B cell (primary cell): ENCODE results near the gene PRDM11. TPM values are rescaled to one million over a fixed set of nuclear protein-coding genes. Genes with fewer than 3 reads are reported as not detected.

Experiments used
- ATAC-seq: fragments of 200-7000 bp; cut with Tn5 transposase; one replicate; pipeline ENCODE4 v1.10.0; 2021; ENCODE audit warnings: low read depth, mild to moderate bottlenecking, moderate number of reproducible peaks, moderate library complexity
- CTCF ChIA-PET: fragments of 350-600 bp; sonication (Branson Sonifier 250); formaldehyde crosslinking; loops from one replicate; lab custom pipeline; 2021; ENCODE audit warnings: antibody characterized with exemption, inconsistent platforms; lab: Charles Lee
- POLR2A ChIA-PET: fragments of 350-600 bp; sonication (Branson Sonifier 250); formaldehyde crosslinking; loops from one replicate; lab custom pipeline; 2021; ENCODE audit warnings: antibody characterized with exemption; lab: Charles Lee
- DNase-seq: peaks from one replicate; pipeline ENCODE4 v3.0.0; 2013
- H2AFZ ChIP-seq: 2 replicates; pipeline ENCODE4 v1.6.1; 2012; ENCODE audit warnings: mild to moderate bottlenecking, low read depth, low read length; ENCODE audit not compliant: insufficient read depth, poor library complexity, severe bottlenecking
- H3K27ac ChIP-seq, 2 donors: 1 replicate in 1 of 2; 2 replicates in 1 of 2; pipeline ENCODE4 v1.5.1; 2012 to 2013; ENCODE audit warnings: low read length in 2 of 2, mild to moderate bottlenecking in 2 of 2, moderate library complexity in 1 of 2
- H3K27me3 ChIP-seq, 4 experiments: fragments of 200-600 bp in 1 of 4; sonication (generic) in 1 of 4; replicated peaks in 1 of 4; 1 replicate in 2 of 4; 2 replicates in 2 of 4; pipeline versions ENCODE4 v1.6.1 to v1.7.0; 2013 to 2016; ENCODE audit warnings: low read length in 3 of 4, mild to moderate bottlenecking in 2 of 4, mixed read lengths in 1 of 4, moderate library complexity in 1 of 4; ENCODE audit not compliant: insufficient read depth in 4 of 4, control insufficient read depth in 3 of 4; ENCODE audit errors: control extremely low read depth in 1 of 4
- H3K36me3 ChIP-seq, 2 experiments: replicated peaks in 1 of 2; 1 replicate in 1 of 2; 2 replicates in 1 of 2; pipeline versions ENCODE4 v1.6.1 to v1.7.1; 2013; ENCODE audit warnings: low read length in 1 of 2; ENCODE audit not compliant: insufficient read depth in 2 of 2, control insufficient read depth in 1 of 2; ENCODE audit errors: control extremely low read depth in 1 of 2, extremely low read depth in 1 of 2
- H3K4me1 ChIP-seq, 2 donors: fragments of 200-600 bp in 1 of 2; sonication (generic) in 1 of 2; 1 replicate in 1 of 2; 2 replicates in 1 of 2; pipeline versions ENCODE4 v1.5.1 to v1.6.1; 2013 to 2017; ENCODE audit warnings: low read length in 2 of 2; ENCODE audit not compliant: control insufficient read depth in 2 of 2, insufficient read depth in 2 of 2
- H3K4me2 ChIP-seq: replicated peaks from 2 replicates; pipeline ENCODE3; 2012; ENCODE audit warnings: mild to moderate bottlenecking, low read depth, low read length; ENCODE audit not compliant: poor library complexity, severe bottlenecking
- H3K4me3 ChIP-seq, 5 experiments: fragments of 200-600 bp in 1 of 5; sonication (generic) in 1 of 5; 1 replicate in 3 of 5; 2 replicates in 2 of 5; pipeline versions ENCODE4 v1.5.1 to v1.7.0; 2011 to 2016; ENCODE audit warnings: low read length in 4 of 5, mild to moderate bottlenecking in 4 of 5, low read depth in 2 of 5, control low read depth in 1 of 5, moderate library complexity in 1 of 5; ENCODE audit not compliant: insufficient read depth in 1 of 5; ENCODE audit errors: control extremely low read depth in 1 of 5, extremely low read depth in 1 of 5
- H3K79me2 ChIP-seq: fragments of 200-600 bp; sonication (generic); one replicate; pipeline ENCODE4 v1.6.0; 2016; ENCODE audit warnings: low read length; ENCODE audit not compliant: control insufficient read depth, insufficient read depth
- H3K9ac ChIP-seq: fragments of 200-600 bp; sonication (generic); 2 replicates; pipeline ENCODE4 v1.6.1; 2017; ENCODE audit warnings: mild to moderate bottlenecking, low read length, moderate library complexity
- H3K9me3 ChIP-seq, 3 donors: one replicate each; pipeline versions ENCODE4 v1.6.1 to v1.7.1; 2013; ENCODE audit warnings: low read length in 2 of 3; ENCODE audit not compliant: control insufficient read depth in 2 of 3, insufficient read depth in 1 of 3; ENCODE audit errors: control extremely low read depth in 1 of 3
- H4K20me1 ChIP-seq: 2 replicates; pipeline ENCODE4 v1.6.0; 2012; ENCODE audit warnings: mild to moderate bottlenecking, low read length; ENCODE audit not compliant: insufficient read depth, control insufficient read depth, poor library complexity, severe bottlenecking
- H3K27ac Mint-ChIP-seq: one replicate; pipeline ENCODE4 v1.8.0; 2021; ENCODE audit warnings: mixed read lengths
- H3K27me3 Mint-ChIP-seq: one replicate; pipeline ENCODE4 v1.8.0; 2021; ENCODE audit warnings: mixed read lengths
- H3K4me1 Mint-ChIP-seq: one replicate; pipeline ENCODE4 v1.8.0; 2021; ENCODE audit warnings: mixed read lengths
- H3K4me3 Mint-ChIP-seq: one replicate; pipeline ENCODE4 v1.8.0; 2021; ENCODE audit warnings: mixed read lengths
- H3K9me3 Mint-ChIP-seq: one replicate; pipeline ENCODE4 v1.8.0; 2022; ENCODE audit warnings: mixed read lengths; ENCODE audit not compliant: insufficient read depth
- CTCF ChIP-seq: fragments of 200-600 bp; IDR thresholded peaks from one replicate; pipeline ENCODE4 v1.8.0; 2022; ENCODE audit warnings: antibody characterized with exemption, mild to moderate bottlenecking
- EZH2 ChIP-seq: IDR thresholded peaks from 2 replicates; pipeline ENCODE4 v1.6.1; 2012; ENCODE audit warnings: borderline replicate concordance, low read depth, mild to moderate bottlenecking, moderate library complexity, low read length; ENCODE audit not compliant: insufficient read depth, poor library complexity, severe bottlenecking
- WGBS: methylation state at CpG from one replicate; pipeline ENCODE4 v1.1.5; 2013; ENCODE audit warnings: missing lambda C conversion rate; ENCODE audit not compliant: insufficient coverage; 5-methylcytosine and 5-hydroxymethylcytosine counted together
- intact Hi-C: fragments of 100-400 bp; cut with micrococcal nuclease; formaldehyde crosslinking; loops from one replicate; pipeline ENCODE4 v1.10.0; 2022
- polyA plus RNA-seq: library from polyadenylated mRNA; depleted of rRNA; stranded (reverse); fragments of >200 nt; gene quantifications from 2 replicates; pipeline ENCODE4 v1.2.3, GENCODE V29; 2012
- total RNA-seq, 2 donors: library from RNA; stranded (reverse); fragments of 120-200 nt in 1 of 2; gene quantifications; 1 replicate in 1 of 2; 2 replicates in 1 of 2; pipeline versions ENCODE4 v1.2.3 to v1.2.4, GENCODE V29; 2013 to 2022

PRDM11 gene
- total and polyA plus RNA-seq, 2 donors (not counting 1 experiment from before 2014, with no cell fraction given) = 9.5 to 26.2 TPM

- Mint-ChIP-seq H3K27ac (no peak overlapping the region), H3K4me1 (no peaks in the 10 kb centered on the region), H3K27me3 (peaks cover 49% of the 10 kb centered on the region), H3K4me3 (no peak overlapping the region), H3K9me3 (no peaks in the 10 kb centered on the region)
- intact Hi-C loops = no loop called here
- Histone ChIP-seq H3K9me3 (no peaks in the 10 kb centered on the region), H3K27me3 (peaks cover 0 to 3% (median 0%) of the 10 kb centered on the region in 4 experiments), H3K79me2 (no peaks in the 10 kb centered on the region), H3K9ac (no peak overlapping the region), H4K20me1 (no peaks in the 10 kb centered on the region), H3K4me2 (no peak overlapping the region), H3K4me1 (no peaks in the 10 kb centered on the region), H2AFZ (no peak overlapping the region), H3K36me3 (no peaks in the 10 kb centered on the region), H3K27ac (no peak overlapping the region), H3K4me3 (no peak overlapping the region)
- ChIA-PET CTCF (interaction anchor here (1.0 to 1.6 kb wide), 3 partner anchors 79 to 142 kb away, joined by 3 to 6 read pairs (median 5); no protein-coding TSS in a partner anchor), POLR2A (no interaction called here)
- TF ChIP-seq EZH2 = no peak
- TF ChIP-seq CTCF = no peak
- DNase-seq (no peak), ATAC-seq (no peak)
- 61% methylated on average over 2 of the region's 3 CpGs for WGBS
Measured at GRCh38 chr11:45252877-45253276, 106.4 kb downstream of the PRDM11 start.

- no peaks in the 10 kb centered on the region for H3K4me1 ChIP-seq
- H3K27me3 ChIP-seq = peaks cover 0 to 3% (median 0%) of the 10 kb centered on the region in 4 experiments
- no peak overlapping the region for H3K4me3 Mint-ChIP-seq
- CTCF ChIA-PET = interaction anchor here (0.5 to 1.6 kb wide), 2 partner anchors 37 to 143 kb away, joined by 5 to 6 read pairs; no protein-coding TSS in a partner anchor
- ATAC-seq = no peak
- H3K9me3 Mint-ChIP-seq = no peaks in the 10 kb centered on the region
- no peak overlapping the region for H3K9ac ChIP-seq
- no peak for TF ChIP-seq EZH2
- TF ChIP-seq CTCF = no peak
- no peak overlapping the region for H3K27ac ChIP-seq
- no peak overlapping the region for H3K4me3 ChIP-seq
- H3K27me3 Mint-ChIP-seq = peaks cover 49% of the 10 kb centered on the region
- POLR2A ChIA-PET = no interaction called here
- H4K20me1 ChIP-seq = no peaks in the 10 kb centered on the region
- no peak overlapping the region for H3K4me2 ChIP-seq
- no peak overlapping the region for H2AFZ ChIP-seq
- 89% methylated on average over 3 of the region's 9 CpGs for WGBS
- intact Hi-C loops = no loop called here
- H3K9me3 ChIP-seq = no peaks in the 10 kb centered on the region
- H3K79me2 ChIP-seq = no peaks in the 10 kb centered on the region
- H3K27ac Mint-ChIP-seq = no peak overlapping the region
- DNase-seq = no peak
- no peaks in the 10 kb centered on the region for H3K36me3 ChIP-seq
- H3K4me1 Mint-ChIP-seq = no peaks in the 10 kb centered on the region
Measured at GRCh38 chr11:45253640-45254039, 107.2 kb downstream of the PRDM11 start.
